ENCODE data around the gene ZRANB1.
"Not testable (repeated sequence)": the region's sequence is repeated elsewhere in the genome, so short reads cannot be mapped to it uniquely, and the experiment has no call there.

Gene ZRANB1

DNA sequence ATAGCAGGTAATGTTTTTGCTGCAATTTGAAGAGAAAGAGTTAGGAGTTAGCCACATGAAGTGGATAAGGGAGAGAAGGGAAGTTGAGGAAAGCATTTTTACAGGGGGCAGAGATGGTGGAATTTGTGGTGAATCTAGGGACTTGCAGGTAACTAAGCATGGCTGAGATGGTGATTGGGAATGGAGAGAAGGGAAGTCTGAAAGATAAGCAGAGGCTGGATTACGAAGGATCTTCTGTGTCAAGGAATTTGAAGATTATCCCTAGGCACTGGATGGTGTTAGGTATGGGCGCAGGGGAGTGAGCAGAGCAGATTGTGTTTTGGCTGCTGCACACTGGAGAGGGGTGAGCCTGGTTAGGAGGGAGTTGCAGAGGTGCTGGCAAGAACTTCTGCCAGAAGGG lies 25.3 kb downstream of the ZRANB1 start:
- no peak for DNase-seq

GRCh38 chr10:124971276-124971675 lies 29.4 kb downstream of the ZRANB1 start:
- no peak for DNase-seq

DNA sequence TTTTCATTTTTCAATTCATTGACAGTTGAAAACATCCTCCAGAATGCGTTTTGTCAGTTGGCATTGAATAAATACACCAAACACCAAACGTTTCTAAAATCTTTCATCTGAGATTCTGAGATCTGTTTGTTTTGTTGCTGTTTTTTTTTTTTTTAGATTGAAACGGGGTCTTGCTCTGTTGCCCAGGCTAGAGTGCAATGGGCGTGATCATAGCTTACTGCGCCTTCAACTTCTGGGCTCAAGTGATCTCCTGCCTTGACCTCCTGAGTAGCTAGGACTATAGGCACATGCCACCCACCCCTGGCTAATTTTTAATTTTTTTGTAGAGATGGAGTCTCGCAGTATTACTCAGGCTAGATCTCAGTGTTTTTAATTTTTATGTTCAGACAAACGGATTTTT lies 30.7 kb downstream of the ZRANB1 start:
- no peak for DNase-seq

GRCh38 chr10:124974131-124974530 lies 32.2 kb downstream of the ZRANB1 start:
- DNase-seq, result no peak

GRCh38 chr10:124975977-124976514 lies 34.1 kb downstream of the ZRANB1 start:
- DNase-seq, result peak in 1 of 2 donors; percentile 2

DNA sequence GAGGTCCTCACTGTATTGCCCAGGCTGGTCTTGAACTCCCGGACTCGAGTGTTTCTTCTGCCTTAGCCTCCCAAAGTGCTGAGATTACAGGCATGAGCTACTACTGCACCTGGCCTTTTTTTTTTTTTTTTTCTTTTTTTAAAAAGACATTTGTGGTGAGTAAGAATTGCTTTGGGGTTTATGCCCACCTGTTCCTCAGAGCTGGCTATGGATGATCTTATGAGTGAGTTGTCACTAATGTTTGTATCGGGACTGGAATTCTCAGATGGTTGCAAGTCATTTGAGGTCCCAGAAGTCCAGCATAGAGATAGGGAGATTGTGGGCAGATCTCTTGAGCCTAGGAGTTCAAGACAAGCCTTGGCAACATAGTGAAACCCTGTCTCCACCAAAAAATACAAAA lies 35.2 kb downstream of the ZRANB1 start:
- no peak for DNase-seq

DNA sequence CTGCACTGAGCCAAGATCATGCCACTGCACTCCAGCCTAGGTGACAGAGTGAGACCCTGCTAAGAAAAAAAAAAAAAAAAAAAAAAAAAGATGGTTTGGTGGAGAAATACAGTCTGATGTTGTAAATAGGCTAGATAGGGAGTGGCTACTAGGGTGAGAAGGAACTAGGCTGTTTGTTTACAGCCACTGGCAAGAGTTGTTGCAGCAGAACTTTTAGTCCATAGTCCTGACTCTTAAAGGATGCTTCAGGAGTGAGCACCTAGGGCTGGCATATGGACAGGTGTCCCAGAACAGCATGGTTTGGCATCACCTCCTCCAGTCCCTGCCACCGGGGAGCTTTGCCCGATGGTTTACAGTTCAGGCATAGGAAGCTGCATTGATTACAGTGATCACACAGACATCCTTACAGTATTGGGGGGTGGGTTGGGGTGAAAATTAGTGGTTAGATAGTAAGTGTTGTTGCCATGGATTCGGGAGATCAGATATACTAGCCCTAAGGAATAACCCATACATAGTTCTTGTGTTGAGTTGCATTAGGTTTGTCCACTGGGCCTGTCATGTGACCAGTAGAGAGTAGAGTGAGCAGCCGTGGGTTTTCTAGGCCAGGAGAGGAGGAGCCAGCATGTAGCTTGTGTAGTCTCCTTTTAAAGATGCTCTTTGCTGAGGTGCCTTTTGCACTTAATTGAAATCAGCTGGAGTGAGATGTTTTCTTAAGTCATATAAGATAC lies 35.9 kb downstream of the ZRANB1 start:
- DNase-seq, result no peak

- no peak for DNase-seq
These were observed 36.4 kb downstream of the ZRANB1 start for GRCh38 chr10:124978376-124978725.

GRCh38 chr10:124983321-124983720 lies 41.4 kb downstream of the ZRANB1 start:
- DNase-seq, result no peak

DNA sequence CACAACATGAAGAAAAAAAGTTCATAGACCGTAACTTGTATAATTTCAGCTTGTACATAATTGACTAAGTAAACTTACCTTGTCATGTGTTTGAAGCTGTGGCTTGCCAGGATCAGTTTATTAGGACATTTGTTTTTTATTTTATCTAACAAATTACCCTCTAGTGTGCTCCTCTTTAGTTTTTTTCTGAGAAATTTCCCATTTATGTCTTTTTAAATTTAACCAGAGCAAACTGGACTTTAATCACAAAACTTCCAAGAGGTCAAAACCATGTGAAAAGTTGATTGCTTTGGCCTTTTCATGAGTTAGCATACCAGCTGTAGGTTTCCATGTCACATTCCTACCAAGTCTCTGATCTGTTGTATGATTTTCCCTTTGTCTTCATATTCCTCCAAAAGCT lies 42.5 kb downstream of the ZRANB1 start:
- no peak for DNase-seq

- DNase-seq, result no peak
These were observed 43.2 kb downstream of the ZRANB1 start for GRCh38 chr10:124985162-124985561.

GRCh38 chr10:124987788-124988187 lies 45.9 kb downstream of the ZRANB1 start:
- DNase-seq, result no peak

- not testable (repeated sequence) for DNase-seq
These were observed 46.8 kb downstream of the ZRANB1 start for GRCh38 chr10:124988753-124989152.

DNA sequence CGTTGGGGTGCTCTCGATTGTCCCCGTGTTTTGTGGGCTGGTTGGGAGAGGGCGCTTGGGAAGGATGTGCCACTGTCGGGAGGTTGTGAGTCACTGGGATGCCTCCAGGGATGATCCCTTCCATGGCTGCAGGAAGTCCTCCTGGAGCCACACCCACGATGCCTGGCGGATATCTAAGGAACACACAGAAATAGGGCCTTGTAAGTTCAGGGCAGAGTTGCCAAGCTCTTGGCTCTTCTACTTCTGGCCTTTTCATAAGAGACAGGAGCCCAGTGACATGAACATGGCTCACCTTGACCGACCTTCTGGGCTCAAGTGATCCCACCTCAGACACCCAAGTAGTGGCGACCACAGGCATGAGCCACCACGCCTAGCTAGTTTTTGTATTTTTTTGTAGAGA lies 47.6 kb downstream of the ZRANB1 start:
- no peak for DNase-seq

DNA sequence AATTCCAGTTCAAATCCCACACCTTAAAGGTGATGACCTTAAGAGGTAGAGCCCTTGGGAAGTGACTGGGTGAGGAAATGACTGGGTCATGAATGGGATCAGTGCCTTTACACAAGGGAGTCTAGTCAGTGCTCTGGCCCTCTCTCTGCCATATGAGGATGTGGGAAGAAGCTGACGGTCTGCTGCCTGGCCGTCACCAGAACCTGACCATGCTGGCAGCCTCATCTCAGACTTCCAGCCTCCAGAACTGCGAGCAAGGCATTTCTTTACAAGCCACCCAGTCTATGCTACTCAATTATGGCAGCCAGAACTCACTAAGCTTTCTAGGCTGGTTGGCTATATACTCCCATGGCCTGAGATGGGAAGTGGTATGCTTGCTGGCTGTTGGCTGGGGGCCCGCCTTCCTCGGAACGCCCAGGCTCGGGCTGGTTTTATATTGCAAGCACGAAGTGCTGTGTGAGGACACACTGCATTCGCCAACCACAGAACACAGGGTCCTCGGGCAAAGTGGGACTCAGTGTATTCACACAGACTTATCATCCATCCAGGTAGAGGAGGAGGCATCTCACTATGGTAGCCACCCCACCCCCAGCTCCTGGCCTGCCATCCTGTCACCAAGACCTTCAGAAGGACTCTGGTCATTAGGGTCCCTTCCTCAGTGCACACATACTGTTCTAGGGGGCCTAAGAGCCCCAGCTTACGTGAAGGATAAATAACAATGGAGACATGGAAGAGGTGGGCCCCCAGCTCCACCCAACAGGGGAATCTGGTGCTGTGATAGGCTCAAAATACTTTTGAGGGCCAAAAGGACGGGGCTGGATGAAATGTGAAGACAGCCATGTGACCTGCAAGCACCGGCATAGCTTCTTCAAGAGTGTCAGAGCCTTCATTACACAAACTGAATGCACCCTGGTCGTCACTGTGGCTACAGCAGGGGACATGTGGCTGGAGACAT lies 49.0 kb downstream of the ZRANB1 start:
- DNase-seq, result no peak

GRCh38 chr10:124991835-124992234 lies 49.9 kb downstream of the ZRANB1 start:
- DNase-seq, result no peak

DNA sequence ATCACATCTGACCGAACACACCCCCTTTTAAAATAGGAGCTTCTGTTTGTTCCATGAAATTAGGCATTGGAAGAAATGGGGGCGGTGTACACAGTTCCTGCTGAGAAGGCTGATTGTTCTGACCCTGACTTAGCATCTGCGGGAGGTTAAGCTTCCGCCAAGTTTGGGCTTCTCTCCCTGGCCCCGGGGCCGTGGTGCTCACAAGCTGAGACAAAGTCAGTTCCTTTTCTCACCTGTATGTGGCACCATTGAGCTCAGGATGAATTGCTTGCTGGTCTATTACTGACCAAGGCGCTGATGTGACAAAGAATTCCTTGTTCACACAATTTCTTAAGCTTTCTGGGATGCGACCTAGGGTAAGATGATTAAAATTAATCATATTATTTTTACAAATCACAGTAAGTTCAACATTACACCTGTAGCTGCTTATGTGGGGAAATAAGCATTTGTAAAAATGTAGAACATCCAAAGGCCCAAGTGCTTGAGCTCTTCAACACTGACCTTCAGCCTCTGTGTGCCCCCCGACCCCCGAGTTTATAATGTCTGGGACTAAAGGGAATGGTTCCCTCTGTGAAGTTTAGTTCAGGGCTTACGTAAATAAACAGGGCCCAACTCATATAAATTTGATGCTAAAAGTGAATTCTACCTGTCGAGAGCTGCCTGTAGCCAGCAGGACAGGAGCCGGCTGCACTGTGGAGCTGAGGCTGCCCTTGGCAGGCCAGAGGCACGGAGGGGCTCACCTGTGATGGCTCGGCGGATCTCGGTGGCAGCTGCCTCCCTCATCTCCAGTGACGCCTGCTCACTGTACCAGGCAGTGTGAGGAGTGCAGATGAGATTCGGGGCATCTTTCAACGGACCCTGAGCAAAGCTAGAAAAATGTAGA lies 50.8 kb downstream of the ZRANB1 start:
- DNase-seq, result peak; percentile 28 to 41

DNA sequence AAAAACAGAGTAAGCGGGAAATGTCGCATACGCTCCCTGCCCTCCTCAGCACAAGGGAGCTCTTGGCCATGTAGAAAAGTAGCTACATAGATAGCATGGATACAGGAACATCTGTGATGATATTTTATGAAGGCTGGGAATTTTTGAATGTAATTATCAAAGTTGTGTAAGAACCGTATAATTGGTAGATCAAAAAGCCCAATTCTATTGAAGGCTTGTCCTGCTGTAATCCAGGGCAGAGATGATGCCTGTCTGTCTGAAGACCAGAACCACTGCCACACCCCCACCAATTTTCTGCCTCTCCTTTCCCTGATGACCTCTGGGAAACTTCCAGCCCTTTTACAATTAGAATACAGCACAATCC lies 51.4 kb downstream of the ZRANB1 start:
- DNase-seq, result no peak

GRCh38 chr10:124993736-124994451 lies 52.0 kb downstream of the ZRANB1 start:
- no peak for DNase-seq

- no peak for DNase-seq
These were observed 52.9 kb downstream of the ZRANB1 start for GRCh38 chr10:124994573-124995473.

GRCh38 chr10:124995605-124996004 lies 53.7 kb downstream of the ZRANB1 start:
- DNase-seq, result no peak
